ENCODE data around the gene SNAP47.

SNAP47 gene

GRCh38 chr1:227797625-227798024 is 62.4 kb downstream of the SNAP47 start:
- no peak for DNase-seq (ENCODE audit: low spot score)

GRCh38 chr1:227798078-227798802 is 63.0 kb downstream of the SNAP47 start:
- DNase-seq (ENCODE audit: low spot score), result no peak

- no peak for DNase-seq (ENCODE audit: low spot score)
These were observed 64.5 kb downstream of the SNAP47 start for GRCh38 chr1:227799756-227800155.

GRCh38 chr1:227803933-227804332 is 68.7 kb downstream of the SNAP47 start:
- DNase-seq (ENCODE audit: low spot score), result no peak

- DNase-seq (ENCODE audit: low spot score), result peak; percentile 95
These were observed 70.5 kb downstream of the SNAP47 start for GRCh38 chr1:227805606-227806197.

- no peak for DNase-seq (ENCODE audit: low spot score)
These were observed 73.3 kb downstream of the SNAP47 start for GRCh38 chr1:227808566-227808965.

GRCh38 chr1:227809026-227809425 is 73.8 kb downstream of the SNAP47 start:
- no peak for DNase-seq (ENCODE audit: low spot score)

- no peak for DNase-seq (ENCODE audit: low spot score)
These were observed 78.7 kb downstream of the SNAP47 start for GRCh38 chr1:227813962-227814361.

GRCh38 chr1:227815468-227816409 is 80.5 kb downstream of the SNAP47 start, which contains the start of gene PRSS38:
PRSS38 (plus strand) TSS chr1:227815675; CDS start chr1:227815717, 42 bp downstream.
- DNase-seq (ENCODE audit: low spot score), result no peak

- DNase-seq (ENCODE audit: low spot score), result no peak
These were observed 81.7 kb downstream of the SNAP47 start for GRCh38 chr1:227816750-227817446.

GRCh38 chr1:227823537-227823936 is 88.3 kb downstream of the SNAP47 start:
- no peak for DNase-seq (ENCODE audit: low spot score)

GRCh38 chr1:227824204-227824603 is 89.0 kb downstream of the SNAP47 start:
- DNase-seq (ENCODE audit: low spot score), result no peak

- DNase-seq (ENCODE audit: low spot score), result no peak
These were observed 93.6 kb downstream of the SNAP47 start for GRCh38 chr1:227828786-227829185.
